Posterior cingulate gyrus (tissue), 11 donors: ENCODE results near the gene ANAPC1.
"Not testable (repeated sequence)": the region's sequence is repeated elsewhere in the genome, so short reads cannot be mapped to it uniquely, and the experiment has no call there.

ENCODE experiments used
- DNase-seq, 10 donors: peaks; one replicate each; pipeline versions ENCODE4 v3.0.0 to v3.0.0-alpha.2; 2020 to 2021; ENCODE audit warnings: mixed read lengths in 3 of 10
- intact Hi-C: fragments of 100-400 bp; cut with DNase I; formaldehyde crosslinking; loops from one replicate; pipeline ENCODE4 v1.15.1; 2023

ANAPC1 gene

GRCh38 chr2:111748429-111748828 is 135.6 kb downstream of the ANAPC1 start:
- intact Hi-C loops, DNase-seq: not testable (repeated sequence)

GRCh38 chr2:111747410-111748115 is 136.4 kb downstream of the ANAPC1 start:
- peak in 9 of 10 donors; percentile 17 to 92 (median 61) for DNase-seq
- intact Hi-C loops: not testable (repeated sequence)

- DNase-seq, intact Hi-C loops: not testable (repeated sequence)
Observed at GRCh38 chr2:111744751-111745150, 139.2 kb downstream of the ANAPC1 start.

- DNase-seq, intact Hi-C loops: not testable (repeated sequence)
Observed at GRCh38 chr2:111741517-111741916, 142.5 kb downstream of the ANAPC1 start.

- intact Hi-C loops: not testable (repeated sequence)
- peak in 1 of 10 donors; percentile 35 for DNase-seq
Observed at GRCh38 chr2:111735838-111736721, 147.9 kb downstream of the ANAPC1 start.

- DNase-seq, intact Hi-C loops: not testable (repeated sequence)
Observed at GRCh38 chr2:111735420-111735819, 148.6 kb downstream of the ANAPC1 start.

GRCh38 chr2:111729812-111730458 is 154.1 kb downstream of the ANAPC1 start:
- not testable (repeated sequence) for DNase-seq

GRCh38 chr2:111727611-111728110 is 156.3 kb downstream of the ANAPC1 start:
- DNase-seq, intact Hi-C loops: not testable (repeated sequence)

More at GRCh38 chr2:111729812-111730458, 154.1 kb downstream of the ANAPC1 start:
- intact Hi-C loops: not testable (repeated sequence)

GRCh38 chr2:111725742-111726141 is 158.3 kb downstream of the ANAPC1 start:
- peak in 3 of 10 donors; percentile 32 to 83 (median 38) for DNase-seq
- intact Hi-C loops: not testable (repeated sequence)

GRCh38 chr2:111719610-111720009 is 164.4 kb downstream of the ANAPC1 start:
- peak in 2 of 10 donors; percentile 73 to 79 for DNase-seq
- intact Hi-C loops: not testable (repeated sequence)
